ENCODE measurements around the gene SEC23IP.
"Not testable (repeated sequence)": the region's sequence is repeated elsewhere in the genome, so short reads cannot be mapped to it uniquely, and the experiment has no call there.

Gene SEC23IP

DNA sequence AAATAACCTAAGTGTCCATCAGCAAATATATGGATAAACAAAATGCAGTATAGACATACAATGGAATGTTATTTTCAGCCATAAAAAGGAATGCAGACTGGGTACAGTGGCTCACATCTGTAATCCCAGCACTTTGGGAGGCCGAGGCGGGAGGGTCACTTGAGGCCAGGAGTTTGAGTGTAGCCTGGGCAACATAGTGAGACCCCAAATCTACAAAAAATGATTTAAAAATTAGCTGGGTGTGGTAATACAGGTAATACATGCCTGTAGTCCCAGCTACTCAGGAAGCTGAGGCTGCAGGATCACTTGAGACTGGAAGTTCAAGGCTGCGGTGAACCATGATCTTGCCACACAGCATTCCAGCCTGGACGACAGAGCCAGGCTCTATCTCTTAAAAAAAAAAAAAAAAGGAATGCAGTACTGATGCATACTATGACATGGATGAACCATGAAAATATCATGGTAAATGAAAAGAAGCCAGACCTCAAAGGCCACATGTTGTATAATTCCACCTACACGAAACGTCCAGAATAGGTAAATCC is 26.8 kb upstream of the SEC23IP start:
- no peak for DNase-seq
- TF ChIP-seq GATA1 (IDR thresholded peaks at IDR 0.05; ENCODE audit: low read depth, low read length) (no peak), POLR2A (IDR thresholded peaks at IDR 0.05; ENCODE audit: low read length) (no peak)

DNA sequence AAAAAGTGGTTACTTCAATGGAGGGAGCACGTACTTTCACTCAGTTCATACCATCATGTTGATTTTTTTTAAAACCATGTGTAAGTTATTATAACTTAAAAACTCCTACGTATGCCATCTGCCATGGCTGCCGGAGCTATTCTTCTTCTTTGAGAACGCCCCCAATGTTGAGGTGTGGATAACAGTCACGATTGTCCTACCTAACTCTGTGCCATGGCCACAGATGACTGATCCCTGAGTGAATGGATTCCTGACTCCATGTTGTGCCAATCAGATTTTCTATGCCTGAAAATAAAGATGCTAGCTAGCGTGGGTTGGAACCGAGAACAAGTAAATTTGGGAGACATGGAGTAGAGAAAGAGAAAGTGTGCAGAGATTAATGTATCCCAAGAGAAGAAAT is 25.2 kb upstream of the SEC23IP start:
- TF ChIP-seq GATA1 (IDR thresholded peaks at IDR 0.05; ENCODE audit: low read depth, low read length) (no peak), POLR2A (IDR thresholded peaks at IDR 0.05; ENCODE audit: low read length) (no peak)
- no peak for DNase-seq

DNA sequence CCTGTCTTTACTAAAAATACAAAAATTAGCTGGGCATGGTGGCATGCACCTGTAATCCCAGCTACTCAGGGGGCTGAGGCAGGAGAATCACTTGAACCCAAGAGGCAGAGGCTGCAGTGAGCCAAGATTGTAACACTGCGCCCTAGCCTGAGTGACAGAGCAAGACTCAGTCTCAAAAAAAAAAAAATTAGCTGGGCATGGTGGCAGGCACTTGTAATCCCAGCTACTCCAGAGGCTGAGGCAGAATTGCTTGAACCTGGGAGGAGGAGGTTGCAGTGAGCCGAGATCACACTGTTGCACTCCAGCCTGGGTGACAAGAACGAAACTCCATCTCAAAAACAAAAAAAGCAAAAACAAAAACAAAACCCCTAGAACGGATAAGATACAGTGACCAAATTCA is 23.1 kb upstream of the SEC23IP start:
- DNase-seq = not testable (repeated sequence)

DNA sequence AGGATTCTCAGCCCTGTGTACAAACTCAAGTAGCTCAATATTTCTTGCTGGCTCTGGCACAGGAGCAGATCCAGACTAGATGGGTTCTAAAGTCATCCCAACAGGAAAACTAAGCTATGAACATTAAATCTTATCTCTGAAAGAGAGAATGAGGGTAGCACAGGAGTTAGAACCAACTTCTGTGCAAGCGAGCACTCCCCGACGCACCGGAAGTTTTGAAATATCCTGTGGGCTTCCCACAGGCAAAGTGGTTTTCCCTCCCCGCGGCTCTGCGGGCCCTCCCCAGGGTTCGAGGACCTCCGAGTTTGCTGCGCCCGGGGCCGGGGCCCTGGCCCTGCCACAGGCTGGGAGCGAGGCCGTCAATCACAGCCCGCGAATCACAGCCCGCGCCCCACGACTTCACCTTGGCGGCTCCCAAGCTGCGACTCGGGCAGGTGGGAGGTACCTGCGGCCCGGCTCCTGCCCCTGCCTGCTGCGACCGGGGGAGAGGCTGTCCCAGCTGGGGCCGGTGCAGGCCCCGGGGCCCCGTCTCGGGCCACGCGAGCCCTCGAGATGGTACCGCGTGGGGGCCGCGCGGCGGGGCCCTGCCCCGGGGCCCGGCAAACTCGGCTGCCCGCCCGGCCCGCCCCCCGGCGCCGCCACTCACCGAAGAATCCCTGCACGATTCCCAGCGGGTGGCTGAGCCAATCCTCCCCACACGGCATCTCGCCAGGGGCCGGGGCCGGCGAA is 20.5 kb upstream of the SEC23IP start:
- no peak for TF ChIP-seq POLR2A (IDR thresholded peaks at IDR 0.05; ENCODE audit: low read length)
- no peak for TF ChIP-seq GATA1 (IDR thresholded peaks at IDR 0.05; ENCODE audit: low read depth, low read length)
- peak; percentile 47 to 55 for DNase-seq

DNA sequence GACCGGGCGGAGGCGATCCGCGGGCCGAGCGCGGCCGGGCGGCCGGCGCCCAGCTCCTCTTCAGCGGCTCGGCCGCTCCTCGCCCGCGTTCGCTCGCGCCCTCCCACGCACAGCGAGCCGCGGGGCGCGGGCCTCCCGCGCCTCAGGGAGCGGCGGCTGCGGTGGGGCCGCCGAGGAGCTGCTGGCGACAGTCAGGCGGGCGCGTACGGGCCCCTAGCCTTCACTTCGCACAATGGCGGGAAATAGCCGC is 20.0 kb upstream of the SEC23IP start, which contains the start of gene MCMBP:
Gene MCMBP (minus strand): TSS at position 234 of the 250 bp plus-strand sequence. CDS start 259 bp downstream, outside the sequence.
- DNase-seq = no peak
- TF ChIP-seq GATA1 (IDR thresholded peaks at IDR 0.05; ENCODE audit: low read depth, low read length) = no peak
- TF ChIP-seq POLR2A (IDR thresholded peaks at IDR 0.05; ENCODE audit: low read length) = no peak

DNA sequence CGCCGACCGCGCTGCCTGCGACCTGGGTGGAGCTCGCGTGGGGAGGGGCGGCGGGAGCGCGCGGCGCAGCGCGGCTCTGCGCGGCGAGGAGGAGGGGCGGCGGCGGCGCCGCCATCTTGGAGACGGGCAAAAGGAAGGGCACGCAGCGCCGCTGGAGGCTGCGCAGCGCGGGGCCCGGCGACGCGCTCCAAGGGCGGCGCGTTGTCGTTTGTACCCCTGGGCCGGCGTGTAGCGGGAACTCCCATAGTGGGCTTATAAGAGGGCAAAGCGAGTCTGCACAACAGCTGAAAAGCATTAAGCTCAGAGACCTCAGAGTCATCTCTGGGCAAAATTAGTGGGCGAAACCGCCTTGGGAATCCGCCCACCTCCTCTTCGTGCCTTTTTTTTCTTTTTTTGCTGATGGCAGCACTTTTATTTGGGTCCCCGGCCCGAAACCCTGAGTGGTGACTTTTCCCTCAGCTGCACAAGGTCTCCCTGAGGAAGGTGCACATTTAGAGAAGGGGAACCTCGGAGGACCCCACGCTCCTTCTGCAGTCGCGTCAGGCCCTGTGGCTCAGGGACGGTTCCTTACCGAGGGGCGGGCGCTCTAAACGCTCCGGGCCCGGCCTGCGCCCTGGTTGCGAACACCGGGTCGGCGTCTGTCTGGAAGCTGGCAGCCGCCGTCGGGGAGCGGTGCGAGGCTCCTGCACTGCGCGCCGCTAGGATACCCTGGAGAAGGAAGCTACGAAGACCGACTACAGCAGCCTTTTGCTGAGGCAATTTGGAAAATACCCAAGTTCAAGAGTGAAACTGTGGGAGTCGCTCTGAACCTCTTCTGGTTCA is 19.5 kb upstream of the SEC23IP start:
- no peak for TF ChIP-seq GATA1 (IDR thresholded peaks at IDR 0.05; ENCODE audit: low read depth, low read length)
- peak; percentile 75 for TF ChIP-seq POLR2A (IDR thresholded peaks at IDR 0.05; ENCODE audit: low read length)
- DNase-seq = peak; percentile 91 to 93

DNA sequence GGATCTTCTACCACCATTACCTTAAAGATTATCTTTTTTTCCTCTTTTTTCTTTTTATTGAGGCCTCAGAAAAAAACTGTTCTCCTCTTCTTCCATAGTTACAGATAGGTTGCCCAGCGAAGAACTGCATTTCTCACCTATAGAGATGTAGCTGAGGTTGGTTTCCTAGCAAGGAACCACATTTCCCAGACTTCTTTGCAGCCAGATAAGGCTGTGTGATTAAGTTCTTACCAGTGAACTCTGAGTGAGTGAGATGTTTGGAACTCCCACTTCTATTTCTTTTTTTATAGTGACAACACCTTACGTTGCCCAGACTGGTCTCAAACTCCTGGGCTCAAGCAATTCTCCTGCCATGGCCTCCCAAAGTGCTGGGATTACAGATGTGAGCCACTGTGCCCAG is 14.0 kb upstream of the SEC23IP start:
- DNase-seq = no peak
- TF ChIP-seq POLR2A (IDR thresholded peaks at IDR 0.05; ENCODE audit: low read length) = no peak
- no peak for TF ChIP-seq GATA1 (IDR thresholded peaks at IDR 0.05; ENCODE audit: low read depth, low read length)

DNA sequence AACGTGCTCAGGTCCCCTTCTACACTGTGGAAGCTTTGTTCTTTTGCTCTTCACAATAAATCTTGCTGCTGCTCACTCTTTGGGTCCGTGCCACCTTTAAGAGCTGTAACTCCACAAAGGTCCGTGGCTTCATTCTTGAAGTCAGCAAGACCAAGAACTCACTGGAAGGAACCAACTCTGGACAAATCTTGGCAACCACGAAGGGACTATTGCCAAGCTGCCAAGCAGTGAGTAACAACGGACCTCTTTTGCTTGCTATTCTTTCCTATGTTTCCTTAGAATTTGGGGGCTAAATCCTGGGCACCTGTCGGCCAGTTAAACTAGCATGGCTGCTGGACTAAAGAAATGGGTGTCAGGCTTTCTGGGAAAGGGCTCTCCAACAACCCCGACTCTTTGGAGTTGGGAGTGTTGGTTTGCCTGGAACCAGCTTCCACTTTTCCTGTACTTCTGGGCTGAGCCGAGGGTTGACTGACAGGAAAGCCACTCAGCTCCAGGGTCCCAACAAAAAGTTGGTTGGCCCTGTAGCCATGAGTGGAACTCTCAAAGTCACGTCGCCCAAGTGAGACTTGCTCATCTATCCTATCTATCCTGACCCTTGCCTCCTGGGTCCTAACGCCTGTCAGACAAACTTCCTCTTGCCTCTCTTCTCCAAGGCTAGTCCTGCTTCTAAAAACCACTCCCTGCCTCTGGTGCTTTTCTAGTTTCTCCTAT is 8.5 kb upstream of the SEC23IP start:
- not testable (repeated sequence) for DNase-seq

DNA sequence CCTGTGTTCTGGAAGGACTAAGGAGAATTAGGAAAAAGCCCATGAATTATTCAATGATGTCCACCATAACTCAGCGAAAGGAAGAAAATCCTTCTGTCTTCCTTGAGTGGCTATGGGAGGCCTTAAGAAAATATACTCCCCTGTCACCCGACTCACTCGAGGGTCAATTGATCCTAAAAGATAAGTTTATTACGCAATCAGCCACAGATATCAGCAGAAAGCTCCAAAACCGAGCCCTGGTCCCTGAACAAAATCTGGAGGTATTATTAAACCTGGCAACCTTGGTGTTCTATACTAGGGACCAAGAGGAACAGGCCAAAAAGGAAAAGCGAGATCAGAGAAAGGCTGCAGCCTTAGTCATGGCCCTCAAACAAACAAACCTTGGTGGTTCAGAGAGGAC is 6.5 kb upstream of the SEC23IP start:
- not testable (repeated sequence) for DNase-seq

DNA sequence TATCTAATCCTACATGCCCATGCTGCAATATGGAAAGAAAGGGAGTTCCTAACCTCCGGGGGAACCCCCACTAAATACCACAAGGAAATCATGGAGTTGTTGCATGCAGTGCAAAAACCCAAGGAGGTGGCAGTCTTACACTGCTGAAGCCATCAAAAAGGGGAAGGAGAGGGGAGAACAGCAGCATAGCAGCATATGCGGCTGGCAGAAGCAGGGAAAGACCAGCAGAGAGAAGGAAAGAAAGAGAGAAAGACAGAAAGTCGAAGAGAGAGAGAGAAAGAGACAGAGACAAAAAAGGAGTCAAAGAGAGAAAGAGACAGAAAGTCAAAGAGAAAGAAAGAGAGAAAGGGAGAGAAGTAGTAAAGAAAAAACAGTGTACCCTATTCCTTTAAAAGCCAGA is 3.8 kb upstream of the SEC23IP start:
- DNase-seq = not testable (repeated sequence)

DNA sequence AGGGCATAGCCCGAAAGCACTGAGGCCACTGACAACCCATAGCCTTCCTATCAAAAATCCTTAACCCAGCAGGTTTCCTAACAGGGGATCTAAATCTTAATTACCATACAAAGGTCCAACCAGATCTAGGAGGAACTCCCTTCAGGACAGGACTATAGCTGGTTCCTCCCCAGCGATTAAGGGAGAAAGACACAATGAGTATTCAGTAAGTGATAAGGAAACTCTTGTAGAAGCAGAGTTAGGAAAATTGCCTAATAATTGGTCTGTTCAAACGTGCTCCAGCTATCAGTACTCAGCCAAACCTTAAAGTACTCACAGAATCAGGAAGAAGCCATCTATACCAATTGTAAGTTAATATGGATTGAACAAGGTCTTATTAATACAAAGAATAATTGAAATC is 3.3 kb upstream of the SEC23IP start:
- peak; percentile 25 to 39 for DNase-seq

DNA sequence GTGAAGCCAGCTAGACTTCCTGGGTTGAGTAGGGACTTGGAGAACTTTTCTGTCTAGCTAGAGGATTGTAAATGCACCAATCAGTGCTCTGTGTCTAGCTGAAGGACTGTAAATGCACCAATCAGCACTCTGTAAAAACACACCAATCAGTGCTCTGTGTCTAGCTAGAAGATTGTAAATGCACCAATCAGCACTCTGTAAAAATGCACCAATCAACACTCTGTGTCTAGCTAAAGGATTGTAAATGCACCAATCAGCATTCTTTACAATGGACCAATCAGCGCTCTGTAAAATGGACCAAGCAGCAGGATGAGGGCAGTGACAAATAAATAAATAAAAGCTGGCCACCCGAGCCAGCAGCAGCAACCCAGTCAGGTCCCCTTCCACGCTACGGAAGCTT is 2.2 kb upstream of the SEC23IP start:
- DNase-seq = peak in 1 of 2 experiments; percentile 18

DNA sequence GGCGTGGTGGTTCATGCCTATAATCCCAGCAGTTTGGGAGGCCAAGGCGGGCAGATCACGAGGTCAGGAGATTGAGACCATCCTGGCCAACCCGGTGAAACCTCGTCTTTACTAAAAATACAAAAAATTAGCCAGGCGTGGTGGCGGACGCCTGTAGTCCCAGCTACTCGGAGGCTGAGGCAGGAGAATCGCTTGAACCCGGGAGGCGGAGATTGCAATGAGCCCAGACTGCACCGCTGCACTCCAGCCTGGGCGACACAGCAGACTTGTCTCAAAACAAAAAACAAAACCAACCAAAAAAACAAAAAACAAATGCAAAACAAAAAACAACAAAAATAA is 712 bp upstream of the SEC23IP start:
- not testable (repeated sequence) for DNase-seq

DNA sequence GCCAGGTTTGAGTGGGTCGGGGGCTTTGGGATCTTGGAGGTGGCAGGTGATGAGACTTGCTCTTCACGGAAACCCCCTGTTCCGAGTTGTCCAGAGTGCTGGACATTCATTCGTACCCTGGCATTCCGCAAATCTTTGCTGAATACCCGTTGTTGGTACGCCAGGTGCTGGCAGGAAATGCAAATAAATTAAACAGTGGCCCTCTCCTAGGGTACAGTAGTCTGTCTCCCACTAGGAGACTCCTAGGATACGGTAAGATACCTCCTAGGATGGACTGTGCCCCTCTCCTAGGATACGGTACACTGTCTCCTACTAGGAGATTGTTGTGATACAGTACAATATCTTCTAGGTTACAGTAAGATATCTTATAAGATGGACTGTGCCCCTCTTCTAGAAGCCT is 544 bp downstream of the SEC23IP start:
- TF ChIP-seq GATA1 (IDR thresholded peaks at IDR 0.05; ENCODE audit: low read depth, low read length) = no peak
- TF ChIP-seq POLR2A (IDR thresholded peaks at IDR 0.05; ENCODE audit: low read length) = no peak
- DNase-seq = peak in 1 of 2 experiments; percentile 32

DNA sequence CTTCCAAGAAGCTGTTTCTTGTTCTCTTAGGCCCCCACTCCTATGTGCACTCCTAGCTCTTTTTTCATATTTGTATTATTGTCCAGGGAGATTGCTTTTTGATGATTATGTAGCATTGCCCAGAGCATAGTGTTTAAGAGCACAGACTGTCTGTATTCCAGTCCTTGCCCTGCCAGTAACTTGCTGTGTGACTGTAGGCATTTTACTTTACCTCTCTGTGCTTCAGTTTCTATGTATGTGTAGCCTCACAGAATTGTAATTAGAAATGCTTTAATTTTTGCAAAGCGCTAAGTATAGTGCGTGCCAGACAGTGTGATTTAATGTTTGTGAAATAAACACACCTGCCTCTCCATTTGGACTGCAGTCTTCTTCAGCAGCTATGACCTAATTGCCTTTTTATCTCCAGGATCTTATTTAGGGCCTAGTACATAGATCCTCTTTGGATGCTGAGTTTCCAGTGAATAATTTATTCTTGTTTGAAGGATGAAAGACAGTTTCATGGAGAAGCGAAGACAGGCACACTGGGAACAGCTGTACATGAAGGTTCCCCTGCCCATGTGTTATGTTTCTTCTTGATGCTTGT is 1.4 kb downstream of the SEC23IP start:
- no peak for TF ChIP-seq GATA1 (IDR thresholded peaks at IDR 0.05; ENCODE audit: low read depth, low read length)
- no peak for TF ChIP-seq POLR2A (IDR thresholded peaks at IDR 0.05; ENCODE audit: low read length)

More for the DNA sequence above, 1.4 kb downstream of the SEC23IP start:
- DNase-seq = peak in 1 of 2 experiments; percentile 19
